ENCODE data around the gene DGKZ.

DNA sequence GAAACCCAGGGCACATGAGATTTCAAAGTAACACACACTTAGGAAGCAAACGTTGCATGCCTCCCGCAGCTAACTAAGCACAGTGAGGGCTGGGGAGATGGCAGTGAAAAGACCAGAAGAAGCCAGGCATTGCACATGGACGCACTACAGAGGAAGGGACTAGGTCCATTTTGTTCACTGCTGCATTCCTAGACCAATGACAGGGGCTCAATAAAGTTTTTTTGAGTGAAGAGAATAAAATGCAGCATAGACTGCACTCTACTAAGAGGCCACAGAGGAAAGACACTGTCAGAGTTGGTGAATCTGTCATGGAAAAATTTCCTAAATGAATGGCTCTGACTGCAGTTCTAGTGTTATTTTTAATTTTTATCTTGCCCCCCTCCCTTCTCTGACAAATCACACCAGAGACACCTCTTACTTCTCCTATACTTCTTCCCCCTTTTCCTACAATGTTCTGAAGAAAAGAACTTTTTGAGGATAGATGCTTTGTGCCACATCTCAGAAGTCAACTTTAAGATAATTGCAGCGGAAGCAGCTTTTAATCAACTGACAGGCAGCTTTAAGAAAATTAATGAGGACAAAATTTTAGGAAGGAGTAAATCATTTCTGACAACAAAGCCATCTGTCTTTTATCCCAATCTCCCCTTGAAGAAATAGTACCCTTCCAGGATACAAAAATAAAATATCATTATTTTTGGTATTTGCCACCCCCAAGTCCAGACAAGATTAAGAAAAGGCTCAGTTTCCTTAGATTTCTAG is 79.1 kb downstream of the DGKZ start:
- TF ChIP-seq CTCF (IDR thresholded peaks at IDR 0.05; ENCODE audit: low read depth, low read length) (no peak), POLR2A (IDR thresholded peaks at IDR 0.05; ENCODE audit: extremely low read depth, insufficient read length) (no peak), MYC (IDR thresholded peaks at IDR 0.05; ENCODE audit: low read depth, low read length) (no peak)
- TF ChIP-seq, protein P1, sequence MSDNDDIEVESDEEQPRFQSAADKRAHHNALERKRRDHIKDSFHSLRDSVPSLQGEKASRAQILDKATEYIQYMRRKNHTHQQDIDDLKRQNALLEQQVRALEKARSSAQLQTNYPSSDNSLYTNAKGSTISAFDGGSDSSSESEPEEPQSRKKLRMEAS (IDR thresholded peaks at IDR 0.05; ENCODE audit: low read depth, low read length), result no peak
